BE2C (cell line): Measurements from ENCODE around the gene MBD5.

Source experiments
- DNase-seq: peaks from one replicate; pipeline ENCODE4 v3.0.0-alpha.2; 2020
- H3K27me3 ChIP-seq: fragments of 250-450 bp; sonication (Bioruptor Pico); 2 replicates; pipeline ENCODE4 v1.5.1; 2020; ENCODE audit warnings: mild to moderate bottlenecking
- H3K36me3 ChIP-seq: fragments of 250-450 bp; sonication (Bioruptor Pico); 2 replicates; pipeline ENCODE4 v1.5.1; 2020; ENCODE audit warnings: mild to moderate bottlenecking
- H3K4me1 ChIP-seq: fragments of 250-450 bp; sonication (Bioruptor Pico); 2 replicates; pipeline ENCODE4 v1.5.1; 2020
- H3K4me3 ChIP-seq: 2 replicates; pipeline ENCODE4 v1.5.1; 2011; ENCODE audit warnings: low read depth, low read length
- H3K9me3 ChIP-seq: fragments of 250-450 bp; sonication (Bioruptor Pico); 2 replicates; pipeline ENCODE4 v1.5.1; 2020
- TF ChIP-seq, protein P1 (sequence below): IDR thresholded peaks from 2 replicates; pipeline ENCODE4 v1.5.1; 2012; ENCODE audit warnings: mild to moderate bottlenecking, low read depth, low read length

The MBD5 gene

GRCh38 chr2:148459377-148459778, 438.5 kb downstream of the MBD5 start:
- H3K27me3 ChIP-seq = no peaks in the 10 kb centered on the region
- no peak overlapping the region for H3K4me3 ChIP-seq
- no peaks in the 10 kb centered on the region; the same call in 1 of the 2 replicates for H3K4me1 ChIP-seq
- TF ChIP-seq, protein P1, sequence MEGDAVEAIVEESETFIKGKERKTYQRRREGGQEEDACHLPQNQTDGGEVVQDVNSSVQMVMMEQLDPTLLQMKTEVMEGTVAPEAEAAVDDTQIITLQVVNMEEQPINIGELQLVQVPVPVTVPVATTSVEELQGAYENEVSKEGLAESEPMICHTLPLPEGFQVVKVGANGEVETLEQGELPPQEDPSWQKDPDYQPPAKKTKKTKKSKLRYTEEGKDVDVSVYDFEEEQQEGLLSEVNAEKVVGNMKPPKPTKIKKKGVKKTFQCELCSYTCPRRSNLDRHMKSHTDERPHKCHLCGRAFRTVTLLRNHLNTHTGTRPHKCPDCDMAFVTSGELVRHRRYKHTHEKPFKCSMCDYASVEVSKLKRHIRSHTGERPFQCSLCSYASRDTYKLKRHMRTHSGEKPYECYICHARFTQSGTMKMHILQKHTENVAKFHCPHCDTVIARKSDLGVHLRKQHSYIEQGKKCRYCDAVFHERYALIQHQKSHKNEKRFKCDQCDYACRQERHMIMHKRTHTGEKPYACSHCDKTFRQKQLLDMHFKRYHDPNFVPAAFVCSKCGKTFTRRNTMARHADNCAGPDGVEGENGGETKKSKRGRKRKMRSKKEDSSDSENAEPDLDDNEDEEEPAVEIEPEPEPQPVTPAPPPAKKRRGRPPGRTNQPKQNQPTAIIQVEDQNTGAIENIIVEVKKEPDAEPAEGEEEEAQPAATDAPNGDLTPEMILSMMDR = no peak
- H3K9me3 ChIP-seq = no peaks in the 10 kb centered on the region
- H3K36me3 ChIP-seq = no peaks in the 10 kb centered on the region
- DNase-seq = no peak

GRCh38 chr2:148461876-148462275, 441.0 kb downstream of the MBD5 start:
- DNase-seq = no peak
- Histone ChIP-seq H3K27me3 (no peaks in the 10 kb centered on the region), H3K4me3 (no peak overlapping the region), H3K36me3 (no peaks in the 10 kb centered on the region), H3K4me1 (no peaks in the 10 kb centered on the region), H3K9me3 (no peaks in the 10 kb centered on the region)
- TF ChIP-seq, protein P1 = no peak

DNA sequence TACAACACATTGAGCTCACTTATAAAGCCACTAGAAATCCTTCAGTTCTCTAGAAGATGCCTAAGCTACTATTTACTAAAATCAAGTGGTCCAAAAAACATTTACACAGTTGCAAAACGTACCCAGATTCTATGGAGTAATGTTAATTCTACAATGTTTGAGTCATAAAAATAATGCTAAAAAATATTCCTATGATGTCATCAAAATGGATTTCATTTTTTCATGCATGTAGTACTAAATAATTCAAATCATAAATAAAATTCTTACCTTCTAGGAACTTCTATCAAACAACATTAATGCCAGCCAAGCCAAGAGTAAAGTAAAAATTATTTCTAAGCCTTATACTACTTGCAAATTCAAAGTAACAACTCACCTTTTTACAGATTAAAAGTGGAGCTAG, 454.7 kb downstream of the MBD5 start:
- Histone ChIP-seq H3K4me1 (no peaks in the 10 kb centered on the region), H3K27me3 (no peaks in the 10 kb centered on the region), H3K9me3 (no peaks in the 10 kb centered on the region), H3K4me3 (no peak overlapping the region), H3K36me3 (no peaks in the 10 kb centered on the region)
- TF ChIP-seq, protein P1 = no peak
- no peak for DNase-seq

GRCh38 chr2:148479398-148479797, 458.5 kb downstream of the MBD5 start:
- TF ChIP-seq, protein P1 = no peak

GRCh38 chr2:148483665-148484064, 462.8 kb downstream of the MBD5 start:
- H3K9me3 ChIP-seq = no peaks in the 10 kb centered on the region
- no peaks in the 10 kb centered on the region for H3K4me1 ChIP-seq
- H3K36me3 ChIP-seq = no peaks in the 10 kb centered on the region
- H3K4me3 ChIP-seq = no peak overlapping the region
- TF ChIP-seq, protein P1 = no peak
- no peaks in the 10 kb centered on the region for H3K27me3 ChIP-seq
- peak; percentile 30 for DNase-seq

More at GRCh38 chr2:148479398-148479797, 458.5 kb downstream of the MBD5 start:
- Histone ChIP-seq H3K4me3 (no peak overlapping the region), H3K9me3 (no peaks in the 10 kb centered on the region), H3K27me3 (no peaks in the 10 kb centered on the region), H3K36me3 (no peaks in the 10 kb centered on the region), H3K4me1 (no peaks in the 10 kb centered on the region)
- no peak for DNase-seq

- Histone ChIP-seq H3K27me3 (no peaks in the 10 kb centered on the region), H3K9me3 (no peaks in the 10 kb centered on the region), H3K4me1 (no peaks in the 10 kb centered on the region), H3K4me3 (no peak overlapping the region), H3K36me3 (no peaks in the 10 kb centered on the region)
- TF ChIP-seq, protein P1 = no peak
- DNase-seq = no peak
These were observed 463.2 kb downstream of the MBD5 start for GRCh38 chr2:148484066-148484465.
